ENCODE data around the gene RAD23A. TPM values are rescaled to one million over a fixed set of nuclear protein-coding genes. Genes with fewer than 3 reads are reported as not detected.
"Not testable (repeated sequence)": the region's sequence is repeated elsewhere in the genome, so short reads cannot be mapped to it uniquely, and the experiment has no call there.

Gene RAD23A
- total and polyA plus RNA-seq, 9 donors, result 61.2 to 94.0 (median 86.7) TPM

DNA sequence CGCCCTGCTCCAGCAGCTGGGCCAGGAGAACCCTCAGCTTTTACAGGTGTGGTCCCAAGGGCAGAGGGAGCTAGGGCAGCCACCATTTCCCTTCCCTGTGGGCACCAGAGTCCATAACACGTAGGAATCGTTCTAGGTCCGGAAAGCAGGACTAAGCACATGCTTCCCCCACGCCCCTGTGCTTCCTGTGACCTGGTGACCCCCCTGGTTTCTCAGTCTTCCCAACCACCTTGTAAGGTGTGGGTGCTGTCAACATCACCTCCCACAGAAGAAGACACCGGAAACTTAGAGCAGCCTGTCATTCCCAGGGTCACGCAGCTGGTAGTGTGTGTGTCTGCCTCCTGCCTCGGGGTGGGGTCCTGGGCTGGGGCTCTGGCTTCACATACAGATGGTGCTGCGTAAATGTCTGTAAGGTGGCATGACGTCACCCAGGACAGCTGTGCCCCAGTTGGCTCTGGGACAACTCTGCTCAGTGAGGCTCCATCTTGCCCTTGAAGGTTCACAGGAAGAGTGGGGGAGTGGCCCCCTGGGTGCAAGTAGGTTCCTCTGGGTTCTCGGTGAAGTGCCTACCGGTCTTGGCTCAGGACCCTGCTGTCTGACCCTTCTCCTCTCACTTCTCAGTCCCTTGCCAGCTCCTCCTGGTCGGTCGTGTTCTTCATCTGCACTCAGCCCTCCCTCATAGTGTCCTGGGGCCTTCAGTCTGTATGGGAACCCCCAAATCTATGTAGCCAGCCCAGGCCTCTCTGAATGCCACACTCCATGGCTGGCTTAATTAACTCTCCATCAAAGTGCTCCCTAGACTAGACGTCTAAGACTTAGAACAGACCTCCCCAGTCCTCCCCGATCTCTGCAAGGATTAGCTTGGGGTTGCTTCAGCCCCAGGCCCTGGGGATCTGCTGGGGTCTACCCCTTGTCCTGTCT lies 4.0 kb downstream of the RAD23A start:
- 62 to 76% (median 73%) methylated on average over 16 of the region's 16 CpGs for WGBS, 3 donors
- no peaks in the 10 kb centered on the region for H3K36me3 ChIP-seq
- TF ChIP-seq EP300 (IDR thresholded peaks at IDR 0.05), result no peak
- TF ChIP-seq POLR2A (IDR thresholded peaks at IDR 0.05), result no peak
- DNase-seq, result no peak
- intact Hi-C loops (cut with DNase I), result no loop called here
- H3K4me1 ChIP-seq (ENCODE audit: insufficient read depth), result peaks cover 4% of the 10 kb centered on the region
- no peak overlapping the region for H3K27ac ChIP-seq
- H3K9me3 ChIP-seq, result no peaks in the 10 kb centered on the region
- no peak overlapping the region for H3K4me3 ChIP-seq
- no peaks in the 10 kb centered on the region for H3K27me3 ChIP-seq

DNA sequence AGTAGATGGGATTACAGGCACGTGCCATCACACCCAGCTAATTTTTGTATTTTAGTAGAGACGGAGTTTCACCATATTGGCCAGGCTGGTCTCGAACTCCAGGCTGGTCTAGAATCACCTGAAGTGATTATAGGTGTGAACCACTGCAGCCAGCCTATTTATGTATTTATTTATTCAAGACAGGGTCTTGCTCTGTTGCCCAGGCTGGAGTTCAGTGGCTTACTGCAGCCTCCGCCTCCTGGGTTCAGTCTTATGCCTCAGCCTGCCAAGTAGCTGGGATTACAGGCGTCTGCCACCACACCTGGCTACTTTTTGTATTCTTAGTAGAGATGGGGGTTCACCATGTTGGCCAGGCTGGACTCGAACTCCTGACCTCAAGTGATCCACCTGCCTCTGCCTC lies 6.4 kb downstream of the RAD23A start:
- H3K36me3 ChIP-seq; H3K4me3 ChIP-seq; H3K27me3 ChIP-seq; H3K9me3 ChIP-seq; intact Hi-C loops (cut with DNase I); H3K4me1 ChIP-seq (ENCODE audit: insufficient read depth); DNase-seq: not testable (repeated sequence)
- peak overlapping the region in 1 of 2 donors; percentile 11 for H3K27ac ChIP-seq
- 83 to 95% (median 85%) methylated on average over 6 of the region's 6 CpGs for WGBS, 3 donors

DNA sequence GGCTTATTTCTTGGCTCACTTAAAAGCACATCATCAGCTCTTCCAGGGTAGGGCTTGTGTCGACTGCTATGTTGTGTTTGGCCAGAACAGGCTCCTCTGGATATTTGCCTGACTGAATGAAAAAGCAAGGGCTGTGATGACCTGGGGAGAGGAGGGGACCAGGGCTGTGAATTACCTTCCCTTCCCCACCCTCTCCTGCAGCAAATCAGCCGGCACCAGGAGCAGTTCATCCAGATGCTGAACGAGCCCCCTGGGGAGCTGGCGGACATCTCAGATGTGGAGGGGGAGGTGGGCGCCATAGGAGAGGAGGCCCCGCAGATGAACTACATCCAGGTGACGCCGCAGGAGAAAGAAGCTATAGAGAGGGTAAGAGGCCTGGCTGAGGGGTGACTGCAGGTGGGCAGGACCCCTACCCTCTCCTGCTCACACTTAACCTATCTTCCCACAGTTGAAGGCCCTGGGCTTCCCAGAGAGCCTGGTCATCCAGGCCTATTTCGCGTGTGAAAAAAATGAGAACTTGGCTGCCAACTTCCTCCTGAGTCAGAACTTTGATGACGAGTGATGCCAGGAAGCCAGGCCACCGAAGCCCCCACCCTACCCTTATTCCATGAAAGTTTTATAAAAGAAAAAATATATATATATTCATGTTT lies 7.0 kb downstream of the RAD23A start:
- no peak for DNase-seq
- 37 to 40% (median 40%) methylated on average over 12 of the region's 12 CpGs for WGBS, 3 donors
- intact Hi-C loops (cut with DNase I), result no loop called here
- TF ChIP-seq POLR2A (IDR thresholded peaks at IDR 0.05), result no peak
- TF ChIP-seq EP300 (IDR thresholded peaks at IDR 0.05), result no peak
- TF ChIP-seq, protein P1, sequence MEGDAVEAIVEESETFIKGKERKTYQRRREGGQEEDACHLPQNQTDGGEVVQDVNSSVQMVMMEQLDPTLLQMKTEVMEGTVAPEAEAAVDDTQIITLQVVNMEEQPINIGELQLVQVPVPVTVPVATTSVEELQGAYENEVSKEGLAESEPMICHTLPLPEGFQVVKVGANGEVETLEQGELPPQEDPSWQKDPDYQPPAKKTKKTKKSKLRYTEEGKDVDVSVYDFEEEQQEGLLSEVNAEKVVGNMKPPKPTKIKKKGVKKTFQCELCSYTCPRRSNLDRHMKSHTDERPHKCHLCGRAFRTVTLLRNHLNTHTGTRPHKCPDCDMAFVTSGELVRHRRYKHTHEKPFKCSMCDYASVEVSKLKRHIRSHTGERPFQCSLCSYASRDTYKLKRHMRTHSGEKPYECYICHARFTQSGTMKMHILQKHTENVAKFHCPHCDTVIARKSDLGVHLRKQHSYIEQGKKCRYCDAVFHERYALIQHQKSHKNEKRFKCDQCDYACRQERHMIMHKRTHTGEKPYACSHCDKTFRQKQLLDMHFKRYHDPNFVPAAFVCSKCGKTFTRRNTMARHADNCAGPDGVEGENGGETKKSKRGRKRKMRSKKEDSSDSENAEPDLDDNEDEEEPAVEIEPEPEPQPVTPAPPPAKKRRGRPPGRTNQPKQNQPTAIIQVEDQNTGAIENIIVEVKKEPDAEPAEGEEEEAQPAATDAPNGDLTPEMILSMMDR (IDR thresholded peaks at IDR 0.05), result no peak
- Histone ChIP-seq H3K36me3 (no peaks in the 10 kb centered on the region), H3K4me1 (ENCODE audit: insufficient read depth) (peaks cover 5% of the 10 kb centered on the region), H3K27me3 (no peaks in the 10 kb centered on the region), H3K4me3 (no peak overlapping the region), H3K27ac (peak overlapping the region in 1 of 2 donors; percentile 11), H3K9me3 (no peaks in the 10 kb centered on the region)

DNA sequence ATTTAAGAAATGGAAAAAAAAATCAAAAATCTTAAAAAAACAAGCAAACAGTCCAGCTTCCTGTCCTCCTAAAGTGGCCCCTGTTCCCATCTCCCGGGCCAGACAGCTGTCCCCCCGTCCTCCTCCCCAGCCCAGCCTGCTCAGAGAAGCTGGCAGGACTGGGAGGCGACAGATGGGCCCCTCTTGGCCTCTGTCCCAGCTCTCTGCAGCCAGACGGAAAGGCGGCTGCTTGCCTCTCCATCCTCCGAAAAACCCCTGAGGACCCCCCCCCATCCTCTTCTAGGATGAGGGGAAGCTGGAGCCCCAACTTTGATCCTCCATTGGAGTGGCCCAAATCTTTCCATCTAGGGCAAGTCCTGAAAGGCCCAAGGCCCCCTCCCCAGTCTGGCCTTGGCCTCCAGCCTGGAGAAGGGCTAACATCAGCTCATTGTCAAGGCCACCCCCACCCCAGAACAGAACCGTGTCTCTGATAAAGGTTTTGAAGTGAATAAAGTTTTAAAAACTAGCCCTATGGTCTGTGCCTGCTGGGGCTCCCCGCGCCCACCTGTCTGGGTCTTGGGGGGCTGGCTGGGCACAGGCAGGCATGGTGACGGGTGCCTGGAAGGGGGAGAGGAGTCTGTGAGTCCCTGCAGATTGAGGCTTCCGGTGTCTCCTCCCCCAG lies 7.6 kb downstream of the RAD23A start:
- no peaks in the 10 kb centered on the region for H3K27me3 ChIP-seq
- no peak overlapping the region for H3K4me3 ChIP-seq
- no peaks in the 10 kb centered on the region for H3K36me3 ChIP-seq
- intact Hi-C loops (cut with DNase I), result no loop called here
- TF ChIP-seq POLR2A (IDR thresholded peaks at IDR 0.05) (no peak), EP300 (IDR thresholded peaks at IDR 0.05) (no peak)
- TF ChIP-seq, protein P1 (IDR thresholded peaks at IDR 0.05), result no peak
- H3K9me3 ChIP-seq, result no peaks in the 10 kb centered on the region
- 16 to 28% (median 17%) methylated on average over 11 of the region's 11 CpGs for WGBS, 3 donors
- DNase-seq, result peak in 2 of 5 donors; percentile 45 to 49
- peak overlapping the region in 1 of 2 donors; percentile 27 for H3K27ac ChIP-seq
- peaks cover 5% of the 10 kb centered on the region for H3K4me1 ChIP-seq (ENCODE audit: insufficient read depth)

DNA sequence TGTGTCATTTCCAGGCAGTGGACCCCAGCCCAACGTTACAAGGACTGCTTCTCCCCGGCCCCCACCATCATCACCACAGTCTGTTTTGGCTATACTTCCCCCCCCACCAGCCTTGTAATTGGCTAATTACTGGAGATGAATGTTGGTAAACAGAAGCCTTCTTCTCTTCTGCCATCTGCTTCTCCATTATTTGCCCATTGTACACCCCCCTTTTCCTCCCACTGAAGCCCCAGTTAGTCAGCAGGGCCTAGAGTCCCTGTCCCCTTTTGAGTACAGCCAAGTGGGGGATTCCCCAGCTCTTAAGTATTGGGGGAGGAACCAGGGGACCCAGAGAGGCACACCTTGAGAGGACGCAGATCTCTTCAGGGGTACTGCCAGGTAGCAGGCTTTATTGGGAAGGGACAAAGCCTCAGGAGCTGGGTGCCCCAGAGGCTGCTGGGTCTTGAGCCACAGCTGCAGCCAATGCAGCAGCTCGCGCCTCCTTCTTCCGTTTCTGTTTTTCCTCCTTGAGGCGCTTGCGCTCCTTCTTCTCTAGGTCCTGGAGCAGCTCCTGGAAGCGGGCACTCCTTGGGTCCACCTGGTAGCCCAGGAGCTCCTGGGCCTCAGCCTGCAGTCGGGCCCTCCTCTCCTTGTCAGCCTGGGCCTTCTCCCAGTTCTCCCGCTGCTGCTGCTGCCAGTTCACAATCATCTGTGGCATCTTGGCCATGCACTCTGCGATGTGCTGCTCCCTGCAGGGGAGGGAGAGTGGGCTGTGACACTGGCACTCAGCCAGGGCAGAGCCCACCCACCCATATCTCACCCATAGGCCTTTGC lies 8.3 kb downstream of the RAD23A start:
- intact Hi-C loops (cut with DNase I), result no loop called here
- Histone ChIP-seq H3K4me3 (no peak overlapping the region), H3K27ac (peak overlapping the region in 1 of 2 donors; percentile 27), H3K36me3 (no peaks in the 10 kb centered on the region), H3K9me3 (no peaks in the 10 kb centered on the region), H3K27me3 (no peaks in the 10 kb centered on the region), H3K4me1 (ENCODE audit: insufficient read depth) (peaks cover 5% of the 10 kb centered on the region)
- DNase-seq, result no peak
- TF ChIP-seq POLR2A (IDR thresholded peaks at IDR 0.05) (no peak), EP300 (IDR thresholded peaks at IDR 0.05) (no peak)
- TF ChIP-seq, protein P1 (IDR thresholded peaks at IDR 0.05), result no peak
- WGBS, 3 donors, result 48 to 55% (median 49%) methylated on average over 12 of the region's 12 CpGs
